Measurements from ENCODE around the gene SUMO4. TPM values are rescaled to one million over a fixed set of nuclear protein-coding genes. Genes with fewer than 3 reads are reported as not detected.

SUMO4 gene
- polyA plus RNA-seq, 2 of the 4 experiments (the other 2 are of a cell fraction): 0.18 TPM; not detected in 1

DNA sequence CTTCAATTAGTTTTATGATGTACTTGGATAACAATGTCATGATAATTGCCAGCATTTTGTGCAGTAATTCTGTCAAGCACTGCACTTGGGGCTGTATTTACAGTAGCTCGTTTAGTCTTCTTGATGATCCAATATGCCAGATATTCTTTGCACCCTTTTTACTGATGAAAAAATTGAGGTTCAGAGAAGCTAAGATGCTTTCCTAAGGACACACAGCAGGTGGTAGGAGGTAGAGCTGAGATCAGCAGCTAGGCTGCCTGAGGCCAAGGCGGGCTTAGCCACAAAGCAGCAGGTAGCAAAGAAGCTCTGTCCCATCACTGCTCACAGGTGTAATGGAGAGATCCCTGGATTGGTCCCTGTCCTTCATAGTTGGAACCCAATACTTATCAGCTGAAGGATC, 33.3 kb downstream of the SUMO4 start:
- ChIA-PET CTCF (interaction anchor here (1.0 to 4.5 kb wide), 8 partner anchors 13 to 874 kb away, joined by 3 to 118 read pairs (median 10); no protein-coding TSS in a partner anchor), POLR2A (no interaction called here)
- no peaks in the 10 kb centered on the region for H3K9me3 ChIP-seq
- 45% methylated on average over 2 of the region's 2 CpGs for WGBS (ENCODE audit: missing lambda C conversion rate)
- H3K4me2 ChIP-seq: no peak overlapping the region
- H3K27ac ChIP-seq: no peak overlapping the region
- ATAC-seq (no peak), DNase-seq (ENCODE audit: low read depth in 1 of 2, low spot score in 1 of 2) (no peak), FAIRE-seq (no peak)
- H3K4me3 ChIP-seq: no peak overlapping the region
- 0 out of 3 replicates have a peak, but pooled peaks cover 3% of the 10 kb centered on the region for H3K4me1 ChIP-seq
- TF ChIP-seq SMC3 (IDR thresholded peaks at IDR 0.05) (no peak), EP300 (IDR thresholded peaks at IDR 0.05) (no peak), JUNB (IDR thresholded peaks at IDR 0.05) (no peak), BHLHE40 (IDR thresholded peaks at IDR 0.05; ENCODE audit: low read depth, low read length) (no peak), FOXS1 (CRISPR knock-in tag; IDR thresholded peaks at IDR 0.05) (no peak), EHMT2 (IDR thresholded peaks at IDR 0.05; ENCODE audit: low read depth) (no peak), NFE2L2 (conservative IDR thresholded peaks at IDR 0.05; ENCODE audit: low read length) (no peak), HOXB5 (CRISPR knock-in tag; IDR thresholded peaks at IDR 0.05) (no peak), JUN (IDR thresholded peaks at IDR 0.05) (no peak)
- TF ChIP-seq, protein P1, sequence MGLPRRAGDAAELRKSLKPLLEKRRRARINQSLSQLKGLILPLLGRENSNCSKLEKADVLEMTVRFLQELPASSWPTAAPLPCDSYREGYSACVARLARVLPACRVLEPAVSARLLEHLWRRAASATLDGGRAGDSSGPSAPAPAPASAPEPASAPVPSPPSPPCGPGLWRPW (IDR thresholded peaks at IDR 0.05): no peak
- TF ChIP-seq, protein P2, sequence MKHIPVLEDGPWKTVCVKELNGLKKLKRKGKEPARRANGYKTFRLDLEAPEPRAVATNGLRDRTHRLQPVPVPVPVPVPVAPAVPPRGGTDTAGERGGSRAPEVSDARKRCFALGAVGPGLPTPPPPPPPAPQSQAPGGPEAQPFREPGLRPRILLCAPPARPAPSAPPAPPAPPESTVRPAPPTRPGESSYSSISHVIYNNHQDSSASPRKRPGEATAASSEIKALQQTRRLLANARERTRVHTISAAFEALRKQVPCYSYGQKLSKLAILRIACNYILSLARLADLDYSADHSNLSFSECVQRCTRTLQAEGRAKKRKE (CRISPR knock-in tag; IDR thresholded peaks at IDR 0.05; ENCODE audit: low read depth): no peak
- TF ChIP-seq, protein P3, sequence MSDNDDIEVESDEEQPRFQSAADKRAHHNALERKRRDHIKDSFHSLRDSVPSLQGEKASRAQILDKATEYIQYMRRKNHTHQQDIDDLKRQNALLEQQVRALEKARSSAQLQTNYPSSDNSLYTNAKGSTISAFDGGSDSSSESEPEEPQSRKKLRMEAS (IDR thresholded peaks at IDR 0.05): no peak

DNA sequence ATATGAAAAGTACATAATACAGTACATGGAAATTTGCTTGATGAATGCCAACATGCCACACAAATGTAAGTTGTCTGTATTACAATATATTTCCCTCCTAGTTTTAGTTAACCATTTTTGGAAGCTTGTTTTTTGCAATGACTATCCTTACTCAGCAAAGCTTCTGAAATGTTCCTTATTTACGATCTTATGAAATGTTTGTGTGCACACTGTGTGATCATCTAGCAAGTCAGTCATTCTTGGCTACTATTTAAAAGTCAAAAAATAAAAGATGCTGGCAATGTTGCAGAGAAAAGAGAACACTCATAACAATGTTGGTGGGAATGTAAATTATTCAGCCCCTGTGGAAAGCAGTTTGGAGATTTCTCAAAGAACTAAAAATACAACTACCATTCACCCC, 33.8 kb downstream of the SUMO4 start:
- no peak overlapping the region for H3K27ac ChIP-seq
- H3K4me1 ChIP-seq: 0 out of 3 replicates have a peak, but pooled peaks cover 3% of the 10 kb centered on the region
- no peak for TF ChIP-seq FOSB (CRISPR knock-in tag; IDR thresholded peaks at IDR 0.05)
- TF ChIP-seq, protein P4, sequence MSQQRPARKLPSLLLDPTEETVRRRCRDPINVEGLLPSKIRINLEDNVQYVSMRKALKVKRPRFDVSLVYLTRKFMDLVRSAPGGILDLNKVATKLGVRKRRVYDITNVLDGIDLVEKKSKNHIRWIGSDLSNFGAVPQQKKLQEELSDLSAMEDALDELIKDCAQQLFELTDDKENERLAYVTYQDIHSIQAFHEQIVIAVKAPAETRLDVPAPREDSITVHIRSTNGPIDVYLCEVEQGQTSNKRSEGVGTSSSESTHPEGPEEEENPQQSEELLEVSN (IDR thresholded peaks at IDR 0.05; ENCODE audit: borderline replicate concordance, low read depth): no peak
- TF ChIP-seq, protein P3 (IDR thresholded peaks at IDR 0.05): no peak
- no peak for TF ChIP-seq MAFK (IDR thresholded peaks at IDR 0.05; ENCODE audit: partially characterized antibody)
- no peak for TF ChIP-seq CEBPB (IDR thresholded peaks at IDR 0.05)
- TF ChIP-seq, protein P5, sequence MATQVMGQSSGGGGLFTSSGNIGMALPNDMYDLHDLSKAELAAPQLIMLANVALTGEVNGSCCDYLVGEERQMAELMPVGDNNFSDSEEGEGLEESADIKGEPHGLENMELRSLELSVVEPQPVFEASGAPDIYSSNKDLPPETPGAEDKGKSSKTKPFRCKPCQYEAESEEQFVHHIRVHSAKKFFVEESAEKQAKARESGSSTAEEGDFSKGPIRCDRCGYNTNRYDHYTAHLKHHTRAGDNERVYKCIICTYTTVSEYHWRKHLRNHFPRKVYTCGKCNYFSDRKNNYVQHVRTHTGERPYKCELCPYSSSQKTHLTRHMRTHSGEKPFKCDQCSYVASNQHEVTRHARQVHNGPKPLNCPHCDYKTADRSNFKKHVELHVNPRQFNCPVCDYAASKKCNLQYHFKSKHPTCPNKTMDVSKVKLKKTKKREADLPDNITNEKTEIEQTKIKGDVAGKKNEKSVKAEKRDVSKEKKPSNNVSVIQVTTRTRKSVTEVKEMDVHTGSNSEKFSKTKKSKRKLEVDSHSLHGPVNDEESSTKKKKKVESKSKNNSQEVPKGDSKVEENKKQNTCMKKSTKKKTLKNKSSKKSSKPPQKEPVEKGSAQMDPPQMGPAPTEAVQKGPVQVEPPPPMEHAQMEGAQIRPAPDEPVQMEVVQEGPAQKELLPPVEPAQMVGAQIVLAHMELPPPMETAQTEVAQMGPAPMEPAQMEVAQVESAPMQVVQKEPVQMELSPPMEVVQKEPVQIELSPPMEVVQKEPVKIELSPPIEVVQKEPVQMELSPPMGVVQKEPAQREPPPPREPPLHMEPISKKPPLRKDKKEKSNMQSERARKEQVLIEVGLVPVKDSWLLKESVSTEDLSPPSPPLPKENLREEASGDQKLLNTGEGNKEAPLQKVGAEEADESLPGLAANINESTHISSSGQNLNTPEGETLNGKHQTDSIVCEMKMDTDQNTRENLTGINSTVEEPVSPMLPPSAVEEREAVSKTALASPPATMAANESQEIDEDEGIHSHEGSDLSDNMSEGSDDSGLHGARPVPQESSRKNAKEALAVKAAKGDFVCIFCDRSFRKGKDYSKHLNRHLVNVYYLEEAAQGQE (IDR thresholded peaks at IDR 0.05): no peak
- TF ChIP-seq MAZ (IDR thresholded peaks at IDR 0.05; ENCODE audit: borderline replicate concordance, low read depth, low read length): no peak
- TF ChIP-seq TFCP2L1 (CRISPR knock-in tag; IDR thresholded peaks at IDR 0.05): no peak
- TF ChIP-seq, protein P6, sequence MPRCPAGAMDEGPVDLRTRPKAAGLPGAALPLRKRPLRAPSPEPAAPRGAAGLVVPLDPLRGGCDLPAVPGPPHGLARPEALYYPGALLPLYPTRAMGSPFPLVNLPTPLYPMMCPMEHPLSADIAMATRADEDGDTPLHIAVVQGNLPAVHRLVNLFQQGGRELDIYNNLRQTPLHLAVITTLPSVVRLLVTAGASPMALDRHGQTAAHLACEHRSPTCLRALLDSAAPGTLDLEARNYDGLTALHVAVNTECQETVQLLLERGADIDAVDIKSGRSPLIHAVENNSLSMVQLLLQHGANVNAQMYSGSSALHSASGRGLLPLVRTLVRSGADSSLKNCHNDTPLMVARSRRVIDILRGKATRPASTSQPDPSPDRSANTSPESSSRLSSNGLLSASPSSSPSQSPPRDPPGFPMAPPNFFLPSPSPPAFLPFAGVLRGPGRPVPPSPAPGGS (IDR thresholded peaks at IDR 0.05): no peak
- TF ChIP-seq HEYL (CRISPR knock-in tag; IDR thresholded peaks at IDR 0.05): no peak
- no peak for TF ChIP-seq JUN (IDR thresholded peaks at IDR 0.05)
- no peak overlapping the region for H3K4me2 ChIP-seq
- DNase-seq (ENCODE audit: low read depth in 1 of 2, low spot score in 1 of 2): no peak
- H3K4me3 ChIP-seq: no peak overlapping the region
- no peak for ATAC-seq
- no peak for FAIRE-seq
- POLR2A ChIA-PET: no interaction called here
- CTCF ChIA-PET: interaction anchor here (1.0 to 4.5 kb wide), 4 partner anchors 351 to 410 kb away, joined by 3 to 118 read pairs (median 4); no protein-coding TSS in a partner anchor
- WGBS (ENCODE audit: missing lambda C conversion rate): 33% methylated on average over 1 of the region's 1 CpG
- no peaks in the 10 kb centered on the region for H3K9me3 ChIP-seq

Measured in A549 (cell line).